SK-N-MC (cell line): ENCODE data around the gene IFNK.

Experiments used
- EZH2 ChIP-seq: fragments of 200-600 bp; sonication (generic); IDR thresholded peaks from one replicate; pipeline ENCODE4 v1.6.1; 2017; ENCODE audit warnings: antibody characterized with exemption
- FOXP2 ChIP-seq: optimal IDR thresholded peaks from 2 replicates; pipeline ENCODE3; 2011; ENCODE audit warnings: mild to moderate bottlenecking, moderate library complexity; ENCODE audit not compliant: insufficient read depth; ENCODE audit errors: extremely low read length, control extremely low read depth
- POLR2AphosphoS5 ChIP-seq: IDR thresholded peaks from 2 replicates; pipeline ENCODE4 v1.6.1; 2012; ENCODE audit warnings: mild to moderate bottlenecking, low read depth, low read length, borderline replicate concordance

DNA sequence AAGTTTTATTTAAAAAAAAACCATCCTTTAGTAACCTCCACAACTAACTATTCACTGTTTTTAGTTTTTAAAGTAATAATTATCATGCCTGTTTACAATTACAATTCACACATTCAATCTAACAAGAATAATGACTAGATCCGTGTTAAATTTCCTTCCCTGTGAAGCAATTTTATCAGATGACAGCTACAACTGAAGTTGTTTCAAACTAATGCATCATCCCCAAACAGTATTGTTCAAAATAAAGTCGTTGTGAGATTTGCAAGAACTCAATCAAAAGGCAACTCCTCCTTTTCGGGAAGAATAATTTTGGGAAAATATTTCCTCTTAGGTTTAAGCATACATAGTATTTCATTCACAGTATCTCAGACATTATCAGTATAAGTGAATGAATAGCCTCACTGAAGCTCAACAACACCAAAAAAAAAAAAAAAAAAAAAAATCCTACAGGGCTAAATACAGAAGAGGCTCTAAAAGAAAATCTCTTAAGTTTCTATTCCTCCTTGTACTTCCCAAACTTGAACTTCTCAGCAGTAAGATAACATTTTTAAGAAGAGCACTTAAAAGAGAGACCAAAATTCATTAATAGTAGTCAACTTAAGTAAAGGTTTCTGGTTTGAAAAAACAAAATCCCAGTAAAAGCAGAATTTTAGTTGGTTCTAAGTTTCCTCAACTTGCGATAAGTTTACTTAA is 39.8 kb downstream of the IFNK start:
- TF ChIP-seq EZH2 (no peak), POLR2AphosphoS5 (no peak), FOXP2 (no peak)
